Activated CD4-positive, alpha-beta memory T cell treated with anti-CD3 and anti-CD28 coated beads for 36 hours (primary cell): ENCODE measurements around the gene SPON2. TPM values are rescaled to one million over a fixed set of nuclear protein-coding genes. Genes with fewer than 3 reads are reported as not detected.

Experiments
- CTCF ChIA-PET: fragments of 350-600 bp; sonication (Branson Sonifier 250); formaldehyde crosslinking; loops from one replicate; lab custom pipeline; 2021; ENCODE audit warnings: antibody characterized with exemption, inconsistent platforms; lab: Charles Lee
- POLR2A ChIA-PET: fragments of 350-600 bp; sonication (Branson Sonifier 250); formaldehyde crosslinking; loops from one replicate; lab custom pipeline; 2021; ENCODE audit warnings: antibody characterized with exemption; lab: Charles Lee
- DNase-seq: peaks from one replicate; pipeline ENCODE4 v3.0.0-alpha.2; 2020
- H3K27ac Mint-ChIP-seq: one replicate; pipeline ENCODE4 v1.8.0; 2021; ENCODE audit warnings: mixed read lengths
- H3K27me3 Mint-ChIP-seq: one replicate; pipeline ENCODE4 v1.8.0; 2021; ENCODE audit warnings: mixed read lengths
- H3K36me3 Mint-ChIP-seq: one replicate; pipeline ENCODE4 v1.8.0; 2021; ENCODE audit warnings: mixed read lengths
- H3K4me1 Mint-ChIP-seq: one replicate; pipeline ENCODE4 v1.8.0; 2021; ENCODE audit warnings: low read depth, mixed read lengths
- H3K4me3 Mint-ChIP-seq: one replicate; pipeline ENCODE4 v1.8.0; 2021; ENCODE audit warnings: mild to moderate bottlenecking, mixed read lengths
- H3K9me3 Mint-ChIP-seq: one replicate; pipeline ENCODE4 v1.8.0; 2021; ENCODE audit warnings: mixed read lengths
- intact Hi-C: fragments of 100-400 bp; cut with micrococcal nuclease; formaldehyde crosslinking; loops from one replicate; pipeline ENCODE4 v1.15.1; 2023
- total RNA-seq, 2 experiments: library from RNA; stranded (reverse); gene quantifications; one replicate each; pipeline ENCODE4 v1.2.3, GENCODE V29; 2021

SPON2 gene
- total RNA-seq, 2 experiments from 2014 or later: 9.0 to 9.5 TPM

GRCh38 chr4:1214101-1215095 lies 42.0 kb upstream of the SPON2 start:
- H3K9me3 Mint-ChIP-seq: no peaks in the 10 kb centered on the region
- ChIA-PET POLR2A (interaction anchor here (1.2 kb wide), 1 partner anchor 33 kb away, joined by 3 read pairs; no protein-coding TSS in a partner anchor), CTCF (no interaction called here)
- H3K27me3 Mint-ChIP-seq: no peaks in the 10 kb centered on the region
- no peak for DNase-seq
- intact Hi-C loops: no loop called here
- no peak overlapping the region for H3K4me3 Mint-ChIP-seq
- H3K27ac Mint-ChIP-seq: no peak overlapping the region
- H3K36me3 Mint-ChIP-seq: peaks cover 14% of the 10 kb centered on the region
- H3K4me1 Mint-ChIP-seq: peaks cover 33% of the 10 kb centered on the region

- Mint-ChIP-seq H3K4me3 (no peak overlapping the region), H3K36me3 (peaks cover 8% of the 10 kb centered on the region), H3K27me3 (no peaks in the 10 kb centered on the region), H3K9me3 (no peaks in the 10 kb centered on the region), H3K4me1 (peaks cover 27% of the 10 kb centered on the region), H3K27ac (no peak overlapping the region)
- ChIA-PET CTCF (no interaction called here), POLR2A (no interaction called here)
- no peak for DNase-seq
- intact Hi-C loops: no loop called here
Observed at GRCh38 chr4:1213336-1213995, 41.1 kb upstream of the SPON2 start.

- H3K9me3 Mint-ChIP-seq: no peaks in the 10 kb centered on the region
- ChIA-PET POLR2A (no interaction called here), CTCF (no interaction called here)
- intact Hi-C loops: no loop called here
- peaks cover 22% of the 10 kb centered on the region for H3K4me1 Mint-ChIP-seq
- H3K36me3 Mint-ChIP-seq: peaks cover 6% of the 10 kb centered on the region
- no peak overlapping the region for H3K4me3 Mint-ChIP-seq
- no peak for DNase-seq
- H3K27ac Mint-ChIP-seq: no peak overlapping the region
- H3K27me3 Mint-ChIP-seq: no peaks in the 10 kb centered on the region
Observed at GRCh38 chr4:1212546-1213335, 40.4 kb upstream of the SPON2 start.

GRCh38 chr4:1211891-1212545 lies 39.6 kb upstream of the SPON2 start:
- Mint-ChIP-seq H3K27ac (no peak overlapping the region), H3K4me1 (peaks cover 15% of the 10 kb centered on the region), H3K36me3 (peaks cover 4% of the 10 kb centered on the region), H3K4me3 (no peak overlapping the region), H3K9me3 (no peaks in the 10 kb centered on the region), H3K27me3 (no peaks in the 10 kb centered on the region)
- intact Hi-C loops: no loop called here
- POLR2A ChIA-PET: no interaction called here
- CTCF ChIA-PET: no interaction called here
- no peak for DNase-seq

GRCh38 chr4:1211371-1211770 lies 39.0 kb upstream of the SPON2 start:
- POLR2A ChIA-PET: no interaction called here
- no peak overlapping the region for H3K4me3 Mint-ChIP-seq
- H3K36me3 Mint-ChIP-seq: peaks cover 4% of the 10 kb centered on the region
- H3K9me3 Mint-ChIP-seq: no peaks in the 10 kb centered on the region
- peaks cover 8% of the 10 kb centered on the region for H3K4me1 Mint-ChIP-seq
- intact Hi-C loops: no loop called here
- no peak for DNase-seq
- H3K27ac Mint-ChIP-seq: no peak overlapping the region
- no peaks in the 10 kb centered on the region for H3K27me3 Mint-ChIP-seq
- CTCF ChIA-PET: no interaction called here

- Mint-ChIP-seq H3K36me3 (peaks cover 4% of the 10 kb centered on the region), H3K27me3 (no peaks in the 10 kb centered on the region), H3K9me3 (no peaks in the 10 kb centered on the region), H3K4me1 (peaks cover 6% of the 10 kb centered on the region), H3K4me3 (no peak overlapping the region), H3K27ac (no peak overlapping the region)
- DNase-seq: no peak
- CTCF ChIA-PET: no interaction called here
- POLR2A ChIA-PET: no interaction called here
- intact Hi-C loops: no loop called here
Observed at GRCh38 chr4:1210971-1211370, 38.6 kb upstream of the SPON2 start.

GRCh38 chr4:1210241-1210841 lies 38.0 kb upstream of the SPON2 start:
- Mint-ChIP-seq H3K4me1 (peaks cover 3% of the 10 kb centered on the region), H3K36me3 (peaks cover 3% of the 10 kb centered on the region), H3K4me3 (no peak overlapping the region), H3K9me3 (no peaks in the 10 kb centered on the region), H3K27ac (no peak overlapping the region), H3K27me3 (no peaks in the 10 kb centered on the region)
- intact Hi-C loops: no loop called here
- ChIA-PET CTCF (no interaction called here), POLR2A (no interaction called here)
- no peak for DNase-seq

- H3K4me3 Mint-ChIP-seq: no peak overlapping the region
- peaks cover 2% of the 10 kb centered on the region for H3K36me3 Mint-ChIP-seq
- no peaks in the 10 kb centered on the region for H3K27me3 Mint-ChIP-seq
- no peaks in the 10 kb centered on the region for H3K9me3 Mint-ChIP-seq
- no peak for DNase-seq
- CTCF ChIA-PET: interaction anchor here (0.5 kb wide), 1 partner anchor 146 kb away, joined by 4 read pairs; no protein-coding TSS in a partner anchor
- intact Hi-C loops: no loop called here
- H3K27ac Mint-ChIP-seq: no peak overlapping the region
- POLR2A ChIA-PET: no interaction called here
- H3K4me1 Mint-ChIP-seq: peaks cover 3% of the 10 kb centered on the region
Observed at GRCh38 chr4:1209821-1210220, 37.4 kb upstream of the SPON2 start.

GRCh38 chr4:1208970-1209704 lies 36.8 kb upstream of the SPON2 start:
- Mint-ChIP-seq H3K36me3 (peaks cover 2% of the 10 kb centered on the region), H3K4me3 (no peak overlapping the region), H3K27me3 (no peaks in the 10 kb centered on the region), H3K9me3 (no peaks in the 10 kb centered on the region), H3K27ac (peak overlapping the region; percentile 18), H3K4me1 (peaks cover 5% of the 10 kb centered on the region)
- intact Hi-C loops: no loop called here
- POLR2A ChIA-PET: no interaction called here
- DNase-seq: no peak
- CTCF ChIA-PET: interaction anchor here (0.5 kb wide), 1 partner anchor 145 kb away, joined by 4 read pairs; no protein-coding TSS in a partner anchor

GRCh38 chr4:1208266-1208961 lies 36.0 kb upstream of the SPON2 start:
- peaks cover 11% of the 10 kb centered on the region for H3K4me1 Mint-ChIP-seq
- no peak for DNase-seq
- H3K4me3 Mint-ChIP-seq: peak overlapping the region; percentile 5
- H3K27ac Mint-ChIP-seq: peak overlapping the region; percentile 18
- no peaks in the 10 kb centered on the region for H3K9me3 Mint-ChIP-seq
- intact Hi-C loops: no loop called here
- ChIA-PET POLR2A (no interaction called here), CTCF (no interaction called here)
- H3K36me3 Mint-ChIP-seq: peaks cover 2% of the 10 kb centered on the region
- H3K27me3 Mint-ChIP-seq: no peaks in the 10 kb centered on the region
